Endothelial cell of umbilical vein (primary cell): ENCODE measurements around the gene GSTM4. TPM values are rescaled to one million over a fixed set of nuclear protein-coding genes. Genes with fewer than 3 reads are reported as not detected.

Source experiments
- BruUV-seq: library from RNA; stranded (reverse); fragments of 400-500 nt; replicated peaks from 2 replicates; lab custom pipeline; 2021; lab: Mats Ljungman, UMichigan
- CTCF ChIA-PET: fragments of 300-600, 350-600 bp; sonication (Branson Sonifier 250); formaldehyde crosslinking; loops from one replicate; lab custom pipeline; 2021; ENCODE audit warnings: antibody characterized with exemption, inconsistent platforms; lab: Charles Lee
- POLR2A ChIA-PET: fragments of 300-600, 350-600 bp; sonication (Branson Sonifier 250); formaldehyde crosslinking; loops from one replicate; lab custom pipeline; 2021; ENCODE audit warnings: antibody characterized with exemption, inconsistent platforms; lab: Charles Lee
- DNase-seq: peaks from one replicate; pipeline ENCODE4 v3.0.0-alpha.2; 2011; ENCODE audit warnings: low read depth, low spot score
- FAIRE-seq: peaks from 2 replicates; lab custom pipeline; 2011; peaks lifted over from hg19 to GRCh38; lab: Jason Lieb, UNC
- H2AFZ ChIP-seq: 2 replicates; pipeline ENCODE4 v1.6.0; 2012; ENCODE audit warnings: low read depth, low read length, control low read depth, inconsistent platforms
- H3K27ac ChIP-seq: 2 replicates; pipeline ENCODE4 v1.5.1; 2011; ENCODE audit warnings: low read depth, mild to moderate bottlenecking, control low read depth, low read length, moderate library complexity; ENCODE audit not compliant: insufficient read depth
- H3K27me3 ChIP-seq, 2 experiments: 2 replicates each; pipeline versions ENCODE4 v1.6.0 to v1.6.1; 2011; ENCODE audit warnings: low read length in 2 of 2, mixed read lengths in 1 of 2; ENCODE audit not compliant: control insufficient read depth in 2 of 2, insufficient read depth in 2 of 2
- H3K36me3 ChIP-seq, 2 experiments: 2 replicates in 1 of 2; 3 replicates in 1 of 2; pipeline ENCODE4 v1.5.1; 2011; ENCODE audit warnings: low read length in 2 of 2, mild to moderate bottlenecking in 1 of 2, moderate library complexity in 1 of 2; ENCODE audit not compliant: control insufficient read depth in 2 of 2, insufficient read depth in 2 of 2; ENCODE audit errors: extremely low read depth in 1 of 2
- H3K4me1 ChIP-seq: 3 replicates; pipeline ENCODE4 v1.5.1; 2011; ENCODE audit warnings: mild to moderate bottlenecking, low read length; ENCODE audit not compliant: control insufficient read depth, insufficient read depth; ENCODE audit errors: extremely low read depth
- H3K4me2 ChIP-seq: 2 replicates; pipeline ENCODE4 v1.6.1; 2011; ENCODE audit warnings: low read length, control low read depth, mixed read lengths; ENCODE audit not compliant: insufficient read depth
- H3K4me3 ChIP-seq, 3 experiments: fragments of 200-600 bp in 1 of 3; sonication (generic), shearing (Covaris generic) in 1 of 3; replicated peaks in 1 of 3; 2 replicates each; pipeline ENCODE4 v1.5.1; 2011 to 2016; ENCODE audit warnings: control low read depth in 3 of 3, low read length in 3 of 3, mild to moderate bottlenecking in 2 of 3, inconsistent platforms in 1 of 3, low read depth in 1 of 3, moderate library complexity in 1 of 3; ENCODE audit not compliant: insufficient read depth in 1 of 3
- H3K79me2 ChIP-seq: 2 replicates; pipeline ENCODE4 v1.6.0; 2012; ENCODE audit warnings: low read length, inconsistent platforms; ENCODE audit not compliant: control insufficient read depth, insufficient read depth
- H3K9ac ChIP-seq: replicated peaks from 2 replicates; pipeline ENCODE3; 2011; ENCODE audit warnings: low read length, control low read depth; ENCODE audit not compliant: insufficient read depth; ENCODE audit errors: extremely low read depth
- H3K9me1 ChIP-seq: replicated peaks from 3 replicates; pipeline ENCODE4 v1.6.0; 2011; ENCODE audit warnings: mild to moderate bottlenecking, low read length; ENCODE audit not compliant: control insufficient read depth, insufficient read depth; ENCODE audit errors: extremely low read depth
- H3K9me3 ChIP-seq: replicated peaks from 2 replicates; pipeline ENCODE4 v1.5.1; 2012; ENCODE audit warnings: low read length, inconsistent platforms; ENCODE audit not compliant: control insufficient read depth, insufficient read depth
- H4K20me1 ChIP-seq: replicated peaks from 2 replicates; pipeline ENCODE3; 2011; ENCODE audit warnings: mild to moderate bottlenecking, low read length; ENCODE audit not compliant: control insufficient read depth, insufficient read depth; ENCODE audit errors: extremely low read depth
- CTCF ChIP-seq, 2 donors: IDR thresholded peaks; 1 replicate in 1 of 2; 2 replicates in 1 of 2; pipeline ENCODE4 v1.5.1; 2011; ENCODE audit warnings: low read length in 2 of 2, mild to moderate bottlenecking in 2 of 2, moderate library complexity in 2 of 2, control low read depth in 1 of 2, inconsistent platforms in 1 of 2, low read depth in 1 of 2; ENCODE audit not compliant: insufficient read depth in 1 of 2; ENCODE audit errors: extremely low read depth in 1 of 2
- EZH2 ChIP-seq: IDR thresholded peaks from 2 replicates; pipeline ENCODE4 v1.6.1; 2012; ENCODE audit warnings: borderline replicate concordance, low read depth, mild to moderate bottlenecking, moderate library complexity, low read length, inconsistent platforms; ENCODE audit not compliant: severe bottlenecking
- FOS ChIP-seq: IDR thresholded peaks from 2 replicates; pipeline ENCODE4 v1.6.1; 2011; ENCODE audit warnings: mild to moderate bottlenecking, low read length, moderate library complexity, borderline replicate concordance; ENCODE audit not compliant: insufficient read depth
- JUN ChIP-seq: IDR thresholded peaks from 2 replicates; pipeline ENCODE4 v1.6.1; 2011; ENCODE audit warnings: borderline replicate concordance, low read depth; ENCODE audit not compliant: insufficient read length, insufficient read depth
- MYC ChIP-seq: IDR thresholded peaks from one replicate; pipeline ENCODE4 v1.6.1; 2011; ENCODE audit warnings: mild to moderate bottlenecking, low read depth, low read length
- POLR2AphosphoS5 ChIP-seq: IDR thresholded peaks from 2 replicates; pipeline ENCODE4 v1.6.1; 2012; ENCODE audit warnings: low read depth, mild to moderate bottlenecking, control low read depth, low read length, moderate library complexity; ENCODE audit not compliant: insufficient read depth
- dilution Hi-C: fragments of 300-500 bp; cut with MboI; formaldehyde crosslinking; loops from one replicate; pipeline ENCODE4 v1.15.0; 2019; ENCODE audit warnings: low sequenced_read_pairs; ENCODE audit not compliant: extremely low pct_ligation_motif_present
- intact Hi-C: fragments of 100-400 bp; cut with micrococcal nuclease; formaldehyde crosslinking; loops from one replicate; pipeline ENCODE4 v1.10.0; 2022
- polyA plus RNA-seq, 4 experiments: library from polyadenylated mRNA; depleted of rRNA in 3 of 4; stranded (reverse) in 3 of 4; unstranded in 1 of 4; fragments of >200 nt; gene quantifications; 2 replicates each; pipeline versions ENCODE4 v1.2.1 to v1.2.3, GENCODE V29; 2011 to 2012; ENCODE audit warnings: missing spikeins in 1 of 4
- total RNA-seq: library from RNA; stranded (reverse); gene quantifications from 2 replicates; pipeline ENCODE4 v1.2.3, GENCODE V29; 2021

GSTM4 gene
- total and polyA plus RNA-seq, 2 donors (not counting 3 experiments of a cell fraction or from before 2014, with no cell fraction given): 9.5 to 11.6 TPM

GRCh38 chr1:109649491-109649914 lies 6.4 kb upstream of the GSTM4 start:
- POLR2A ChIA-PET: interaction anchor here (0.6 kb wide), 1 partner anchor 143 kb away, joined by 3 read pairs; no protein-coding TSS in a partner anchor
- TF ChIP-seq MYC (no peak), JUN (no peak), CTCF (IDR thresholded peaks at IDR 0.05; ENCODE audit: extremely low read depth in 1 of 2, insufficient read depth in 1 of 2, low read depth in 1 of 2, low read length in 2 of 2) (peak in 1 of 2 donors; percentile 27), POLR2AphosphoS5 (no peak)
- Histone ChIP-seq H3K9me1 (no peaks in the 10 kb centered on the region), H3K27me3 (peaks cover 16 to 23% of the 10 kb centered on the region in 2 experiments), H4K20me1 (no peaks in the 10 kb centered on the region), H3K4me1 (no peaks in the 10 kb centered on the region), H3K79me2 (no peaks in the 10 kb centered on the region), H3K36me3 (no peaks in the 10 kb centered on the region), H3K9me3 (no peaks in the 10 kb centered on the region), H3K4me2 (peak overlapping the region; percentile 60), H2AFZ (peak overlapping the region; percentile 69), H3K9ac (no peak overlapping the region), H3K27ac (no peak overlapping the region), H3K4me3 (peak overlapping the region; percentile 18 to 54 (median 37))
- dilution Hi-C loops: no loop called here
- intact Hi-C loops: no loop called here
- FAIRE-seq: no peak
- DNase-seq: peak; percentile 60
- CTCF ChIA-PET: interaction anchor here (0.7 to 5.6 kb wide), 20 partner anchors 10 to 380 kb away, joined by 3 to 144 read pairs (median 6); partner anchors contain the start of genes AHCYL1, GNAI3 and GSTM1
- no TSS peak for BruUV-seq

GRCh38 chr1:109650609-109651008 lies 5.3 kb upstream of the GSTM4 start:
- intact Hi-C loops (no loop called here), dilution Hi-C loops (no loop called here)
- H3K9me3 ChIP-seq: no peaks in the 10 kb centered on the region
- DNase-seq: no peak
- H2AFZ ChIP-seq: no peak overlapping the region
- no peak overlapping the region for H3K27ac ChIP-seq
- H3K79me2 ChIP-seq: no peaks in the 10 kb centered on the region
- peaks cover 16 to 23% of the 10 kb centered on the region in 2 experiments for H3K27me3 ChIP-seq
- no peaks in the 10 kb centered on the region for H3K36me3 ChIP-seq
- peaks cover 2% of the 10 kb centered on the region for H3K4me1 ChIP-seq
- H3K4me2 ChIP-seq: no peak overlapping the region
- CTCF ChIA-PET: interaction anchor here (0.8 to 5.6 kb wide), 13 partner anchors 11 to 379 kb away, joined by 3 to 144 read pairs (median 15); partner anchors contain the start of genes AHCYL1, GNAI3 and GSTM1
- H4K20me1 ChIP-seq: no peaks in the 10 kb centered on the region
- TF ChIP-seq FOS: peak; percentile 8
- TF ChIP-seq EZH2: no peak
- BruUV-seq: no TSS peak
- POLR2A ChIA-PET: no interaction called here
- no peak for FAIRE-seq
- H3K9me1 ChIP-seq: no peaks in the 10 kb centered on the region
- H3K9ac ChIP-seq: no peak overlapping the region
- H3K4me3 ChIP-seq: no peak overlapping the region
